ENCODE data around the gene DYNC2H1.
"Not testable (repeated sequence)": the region's sequence is repeated elsewhere in the genome, so short reads cannot be mapped to it uniquely, and the experiment has no call there.

Gene DYNC2H1

GRCh38 chr11:103125462-103125861 lies 16.2 kb downstream of the DYNC2H1 start:
- no peak for DNase-seq (ENCODE audit: low read depth)
- no peak for TF ChIP-seq CTCF (conservative IDR thresholded peaks at IDR 0.05; ENCODE audit: low read depth, low read length)

GRCh38 chr11:103141986-103142385 lies 32.8 kb downstream of the DYNC2H1 start:
- not testable (repeated sequence) for DNase-seq (ENCODE audit: low read depth); H3K4me3 ChIP-seq (ENCODE audit: low read length)

More at GRCh38 chr11:103125462-103125861, 16.2 kb downstream of the DYNC2H1 start:
- H3K4me3 ChIP-seq (ENCODE audit: low read length) = no peak overlapping the region

- TF ChIP-seq CTCF (conservative IDR thresholded peaks at IDR 0.05; ENCODE audit: low read depth, low read length) = no peak
- no peak overlapping the region for H3K4me3 ChIP-seq (ENCODE audit: low read length)
- DNase-seq (ENCODE audit: low read depth) = peak; percentile 5
Observed at GRCh38 chr11:103147627-103148026, 38.4 kb downstream of the DYNC2H1 start.

GRCh38 chr11:103157542-103157941 lies 48.3 kb downstream of the DYNC2H1 start:
- no peak for TF ChIP-seq CTCF (conservative IDR thresholded peaks at IDR 0.05; ENCODE audit: low read depth, low read length)
- DNase-seq (ENCODE audit: low read depth) = no peak
- H3K4me3 ChIP-seq (ENCODE audit: low read length) = no peak overlapping the region

GRCh38 chr11:103164093-103164796 lies 55.0 kb downstream of the DYNC2H1 start:
- no peak for DNase-seq (ENCODE audit: low read depth)
- no peak for TF ChIP-seq CTCF (conservative IDR thresholded peaks at IDR 0.05; ENCODE audit: low read depth, low read length)
- H3K4me3 ChIP-seq (ENCODE audit: low read length) = no peak overlapping the region

- TF ChIP-seq CTCF (conservative IDR thresholded peaks at IDR 0.05; ENCODE audit: low read depth, low read length) = no peak
- no peak for DNase-seq (ENCODE audit: low read depth)
- H3K4me3 ChIP-seq (ENCODE audit: low read length) = no peak overlapping the region
Observed at GRCh38 chr11:103167166-103167565, 57.9 kb downstream of the DYNC2H1 start.

- peak; percentile 11 for DNase-seq (ENCODE audit: low read depth)
- no peak for TF ChIP-seq CTCF (conservative IDR thresholded peaks at IDR 0.05; ENCODE audit: low read depth, low read length)
- no peak overlapping the region for H3K4me3 ChIP-seq (ENCODE audit: low read length)
Observed at GRCh38 chr11:103170865-103171264, 61.6 kb downstream of the DYNC2H1 start.
